Measurements from ENCODE around the gene CORO1C.

GRCh38 chr12:108693751-108694150, 37.6 kb downstream of the CORO1C start:
- no peak for TF ChIP-seq CTCF (IDR thresholded peaks at IDR 0.05; ENCODE audit: borderline replicate concordance, extremely low read depth, low read length, poor library complexity, severe bottlenecking)
- TF ChIP-seq EZH2 (IDR thresholded peaks at IDR 0.05; ENCODE audit: borderline replicate concordance, low read depth, low read length, severe bottlenecking), result no peak

Data from DND-41 (cell line).